H1 (cell line): Measurements from ENCODE around the gene MTCL3.

ENCODE experiments used
- CTCF ChIA-PET: fragments of 300-600 bp; sonication (Branson Sonifier 250); formaldehyde crosslinking; loops from one replicate; lab custom pipeline; 2021; ENCODE audit not compliant: partially characterized antibody; lab: Charles Lee
- POLR2A ChIA-PET: fragments of 300-600 bp; sonication (Branson Sonifier 250); formaldehyde crosslinking; loops from one replicate; lab custom pipeline; 2021; ENCODE audit warnings: inconsistent platforms; ENCODE audit not compliant: partially characterized antibody; lab: Charles Lee
- DNase-seq, 2 experiments: peaks; one replicate each; pipeline versions ENCODE4 v3.0.0 to v3.0.0-alpha.2; 2010 to 2022; ENCODE audit warnings: low spot score in 2 of 2, low read depth in 1 of 2, mixed read lengths in 1 of 2
- FAIRE-seq: peaks from 2 replicates; lab custom pipeline; 2011; peaks lifted over from hg19 to GRCh38; lab: Jason Lieb, UNC
- H2AFZ ChIP-seq: 2 replicates; pipeline ENCODE4 v1.8.1; 2012; ENCODE audit warnings: low read length, inconsistent platforms
- H2AK5ac ChIP-seq: 2 replicates; pipeline ENCODE4 v1.6.1; 2013; ENCODE audit warnings: low read depth, low read length
- H2BK120ac ChIP-seq: replicated peaks from 2 replicates; pipeline ENCODE3; 2013; ENCODE audit warnings: low read depth, low read length, inconsistent platforms
- H2BK12ac ChIP-seq: 2 replicates; pipeline ENCODE4 v1.6.1; 2013; ENCODE audit warnings: low read depth, low read length
- H2BK15ac ChIP-seq: 2 replicates; pipeline ENCODE4 v1.6.1; 2013; ENCODE audit warnings: low read length
- H2BK20ac ChIP-seq: 2 replicates; pipeline ENCODE4 v1.6.1; 2013; ENCODE audit warnings: low read length
- H2BK5ac ChIP-seq: 2 replicates; pipeline ENCODE4 v1.6.1; 2013; ENCODE audit warnings: low read depth, low read length
- H3K14ac ChIP-seq: 2 replicates; pipeline ENCODE4 v1.6.1; 2013; ENCODE audit warnings: inconsistent platforms; ENCODE audit not compliant: insufficient read length
- H3K18ac ChIP-seq: 2 replicates; pipeline ENCODE4 v1.6.1; 2013; ENCODE audit warnings: low read length; ENCODE audit errors: extremely low read depth
- H3K23ac ChIP-seq: 2 replicates; pipeline ENCODE4 v1.6.1; 2013; ENCODE audit warnings: inconsistent platforms; ENCODE audit not compliant: insufficient read length
- H3K23me2 ChIP-seq: 2 replicates; pipeline ENCODE4 v1.6.1; 2013; ENCODE audit warnings: low read depth, low read length
- H3K27ac ChIP-seq: 2 replicates; pipeline ENCODE4 v1.6.1; 2011; ENCODE audit warnings: low read depth, low read length, inconsistent platforms
- H3K27me3 ChIP-seq, 4 experiments: replicated peaks in 1 of 4; 1 replicate in 1 of 4; 2 replicates in 3 of 4; pipeline versions ENCODE4 v1.6.1 to v1.8.1; 2011 to 2013; ENCODE audit warnings: low read length in 3 of 4, mild to moderate bottlenecking in 3 of 4, inconsistent platforms in 2 of 4, mixed read lengths in 2 of 4, moderate library complexity in 1 of 4; ENCODE audit not compliant: control insufficient read depth in 3 of 4, insufficient read depth in 3 of 4; ENCODE audit errors: extremely low read depth in 1 of 4
- H3K36me3 ChIP-seq, 4 experiments: 2 replicates each; pipeline versions ENCODE4 v1.6.1 to v1.8.1; 2011 to 2013; ENCODE audit warnings: mild to moderate bottlenecking in 4 of 4, low read length in 3 of 4, moderate library complexity in 2 of 4, control low read depth in 1 of 4, inconsistent platforms in 1 of 4; ENCODE audit not compliant: insufficient read depth in 4 of 4, control insufficient read depth in 2 of 4
- H3K4ac ChIP-seq: replicated peaks from 2 replicates; pipeline ENCODE3; 2013; ENCODE audit warnings: low read length, low read depth, mixed read lengths, inconsistent platforms; ENCODE audit not compliant: insufficient read length
- H3K4me1 ChIP-seq, 4 experiments: replicated peaks in 1 of 4; 1 replicate in 1 of 4; 2 replicates in 3 of 4; pipeline versions ENCODE4 v1.6.1 to v1.8.1; 2011 to 2013; ENCODE audit warnings: low read length in 3 of 4, inconsistent platforms in 2 of 4, mixed read lengths in 1 of 4; ENCODE audit not compliant: insufficient read depth in 4 of 4, control insufficient read depth in 3 of 4
- H3K4me2 ChIP-seq, 2 experiments: 2 replicates each; pipeline versions ENCODE4 v1.6.1 to v1.8.1; 2011 to 2013; ENCODE audit warnings: low read depth in 2 of 2, low read length in 2 of 2, control low read depth in 1 of 2, inconsistent platforms in 1 of 2, mild to moderate bottlenecking in 1 of 2; ENCODE audit not compliant: insufficient read depth in 1 of 2
- H3K4me3 ChIP-seq, 4 experiments: fragments of 200-600, 300-600 bp in 1 of 4; sonication (generic), shearing (Covaris generic), sonication (Bioruptor Twin) in 1 of 4; 2 replicates each; pipeline versions ENCODE4 v1.5.1 to v1.8.1; 2011 to 2016; ENCODE audit warnings: low read length in 4 of 4, low read depth in 3 of 4, control low read depth in 2 of 4, inconsistent platforms in 2 of 4, mild to moderate bottlenecking in 2 of 4, mixed read lengths in 1 of 4, moderate library complexity in 1 of 4; ENCODE audit not compliant: insufficient read depth in 2 of 4; ENCODE audit errors: extremely low read depth in 1 of 4
- H3K56ac ChIP-seq: replicated peaks from 2 replicates; pipeline ENCODE3; 2013; ENCODE audit warnings: low read depth, mild to moderate bottlenecking, mixed read lengths, low read length, inconsistent platforms; ENCODE audit not compliant: insufficient read length
- H3K79me1 ChIP-seq: 2 replicates; pipeline ENCODE4 v1.6.1; 2013; ENCODE audit warnings: low read depth, low read length, control low read depth
- H3K79me2 ChIP-seq, 2 experiments: 2 replicates each; pipeline versions ENCODE4 v1.6.1 to v1.8.1; 2012 to 2013; ENCODE audit warnings: low read length in 2 of 2, mild to moderate bottlenecking in 2 of 2, inconsistent platforms in 1 of 2; ENCODE audit not compliant: insufficient read depth in 2 of 2, control insufficient read depth in 1 of 2
- H3K9ac ChIP-seq, 4 experiments: replicated peaks in 1 of 4; 1 replicate in 1 of 4; 2 replicates in 3 of 4; pipeline versions ENCODE4 v1.6.1 to v1.8.1; 2011 to 2013; ENCODE audit warnings: low read depth in 3 of 4, low read length in 3 of 4, control low read depth in 2 of 4, mild to moderate bottlenecking in 2 of 4, moderate library complexity in 2 of 4, inconsistent platforms in 1 of 4; ENCODE audit errors: extremely low read depth in 1 of 4
- H3K9me3 ChIP-seq, 2 experiments: 2 replicates each; pipeline versions ENCODE4 v1.6.1 to v1.8.1; 2012 to 2013; ENCODE audit warnings: mild to moderate bottlenecking in 2 of 2, moderate library complexity in 2 of 2, control low read depth in 1 of 2, inconsistent platforms in 1 of 2, low read depth in 1 of 2, low read length in 1 of 2, mixed read lengths in 1 of 2; ENCODE audit not compliant: insufficient read depth in 2 of 2
- H4K20me1 ChIP-seq, 2 experiments: replicated peaks in 1 of 2; 2 replicates each; pipeline versions ENCODE3 to v1.8.1; 2011 to 2013; ENCODE audit warnings: inconsistent platforms in 2 of 2, low read length in 2 of 2, mild to moderate bottlenecking in 1 of 2; ENCODE audit not compliant: insufficient read depth in 2 of 2, control insufficient read depth in 1 of 2
- H4K5ac ChIP-seq: 2 replicates; pipeline ENCODE4 v1.6.1; 2013; ENCODE audit warnings: low read length, low read depth, mixed read lengths, inconsistent platforms; ENCODE audit not compliant: insufficient read length
- H4K8ac ChIP-seq: 2 replicates; pipeline ENCODE4 v1.8.0; 2013; ENCODE audit warnings: mild to moderate bottlenecking, moderate library complexity, low read length, inconsistent platforms; ENCODE audit not compliant: insufficient read depth; ENCODE audit errors: extremely low read depth
- H4K91ac ChIP-seq: replicated peaks from 2 replicates; pipeline ENCODE3; 2013; ENCODE audit warnings: low read length, mixed read lengths, inconsistent platforms; ENCODE audit not compliant: insufficient read length
- EGR1 ChIP-seq: IDR thresholded peaks from 2 replicates; pipeline ENCODE4 v1.6.1; 2011; ENCODE audit warnings: low read depth, low read length, borderline replicate concordance
- HDAC6 ChIP-seq: IDR thresholded peaks from one replicate; pipeline ENCODE4 v1.7.1; 2012; ENCODE audit warnings: low read depth, mild to moderate bottlenecking, inconsistent platforms, low read length, moderate library complexity
- JUN ChIP-seq: IDR thresholded peaks from 2 replicates; pipeline ENCODE4 v1.6.1; 2011; ENCODE audit warnings: low read depth, mild to moderate bottlenecking, improper control_type of control experiment, low read length
- MAFK ChIP-seq: IDR thresholded peaks from 2 replicates; pipeline ENCODE4 v1.6.1; 2012; ENCODE audit warnings: low read depth, mild to moderate bottlenecking, improper control_type of control experiment, low read length
- PHF8 ChIP-seq: fragments of 200-600 bp; sonication (generic); conservative IDR thresholded peaks from 2 replicates; pipeline ENCODE4 v1.7.1; 2012; ENCODE audit warnings: low read depth, mild to moderate bottlenecking, inconsistent platforms, low read length, moderate library complexity
- POU5F1 ChIP-seq: IDR thresholded peaks from 2 replicates; pipeline ENCODE4 v1.6.1; 2011; ENCODE audit warnings: low read depth, mild to moderate bottlenecking, low read length, moderate library complexity
- RBBP5 ChIP-seq: IDR thresholded peaks from 2 replicates; pipeline ENCODE4 v1.7.1; 2012; ENCODE audit warnings: low read depth, mild to moderate bottlenecking, inconsistent platforms, low read length, moderate library complexity, borderline replicate concordance
- RFX5 ChIP-seq: IDR thresholded peaks from 2 replicates; pipeline ENCODE4 v1.6.1; 2011; ENCODE audit warnings: low read depth, low read length, improper control_type of control experiment, borderline replicate concordance
- RXRA ChIP-seq: IDR thresholded peaks from 2 replicates; pipeline ENCODE4 v1.6.1; 2011; ENCODE audit warnings: low read depth, mild to moderate bottlenecking, low read length, moderate library complexity; ENCODE audit not compliant: insufficient read depth
- TEAD4 ChIP-seq: IDR thresholded peaks from 2 replicates; pipeline ENCODE4 v1.6.1; 2012; ENCODE audit warnings: low read depth, low read length, inconsistent platforms, mixed read lengths
- YY1 ChIP-seq: IDR thresholded peaks from 2 replicates; pipeline ENCODE4 v1.6.1; 2011; ENCODE audit warnings: low read depth, mild to moderate bottlenecking, low read length
- WGBS, 2 experiments: shearing (Covaris generic) in 1 of 2; methylation state at CpG; one replicate each; pipeline versions ENCODE4 v1.1.6 to v1.1.7; 2013 to 2015; ENCODE audit warnings: low lambda C conversion rate in 2 of 2, mixed read lengths in 2 of 2, inconsistent platforms in 1 of 2, low coverage in 1 of 2, missing lambda C conversion rate in 1 of 2; ENCODE audit not compliant: insufficient replicate concordance in 2 of 2, insufficient coverage in 1 of 2, insufficient read length in 1 of 2; ENCODE audit errors: extremely low coverage in 1 of 2, missing lambda C conversion rate in 1 of 2; 5-methylcytosine and 5-hydroxymethylcytosine counted together
- TF ChIP-seq, protein P1 (sequence below): IDR thresholded peaks from 2 replicates; pipeline ENCODE4 v1.6.1; 2012; ENCODE audit warnings: low read length, inconsistent platforms

Gene MTCL3

DNA sequence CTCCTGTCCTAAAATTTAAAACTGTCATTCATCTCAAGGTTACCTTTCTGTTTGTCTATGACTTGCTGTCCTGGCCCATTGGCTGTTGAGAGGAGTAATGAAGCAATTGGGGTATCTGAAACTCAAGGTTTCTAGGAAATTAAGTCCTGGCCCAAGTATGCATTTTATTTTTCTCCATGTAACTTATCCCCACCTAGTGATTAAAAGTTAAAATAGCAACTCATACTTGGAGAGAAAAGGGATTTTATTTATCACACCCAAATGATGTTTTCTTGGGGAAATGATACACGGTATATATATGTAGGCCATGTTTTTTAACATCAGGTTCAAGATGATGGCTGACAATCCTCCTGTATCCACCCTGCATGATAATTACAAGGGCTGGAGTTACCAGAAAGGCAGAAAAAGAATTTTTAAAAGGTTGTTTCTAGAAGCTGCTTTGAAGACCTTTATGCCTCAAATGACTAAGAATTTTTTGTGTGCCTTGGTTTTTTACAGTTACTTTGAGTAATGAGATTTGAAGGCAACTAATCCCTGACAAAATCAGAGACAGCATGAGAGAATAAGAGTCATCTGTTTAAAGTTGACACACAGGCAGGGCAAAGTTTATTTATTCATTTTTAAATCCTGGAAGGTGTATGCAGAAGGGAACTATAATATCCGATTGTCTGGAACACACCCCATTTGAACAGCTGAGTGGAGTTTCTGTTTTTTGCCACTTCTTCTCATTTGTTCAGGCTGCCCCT is 28.9 kb upstream of the MTCL3 start:
- ChIA-PET CTCF (interaction anchor here (0.6 to 9.3 kb wide), 20 partner anchors 9 to 360 kb away, joined by 3 to 81 read pairs (median 6); partner anchors contain the start of genes KIAA0408 and MTCL3), POLR2A (no interaction called here)
- H4K91ac ChIP-seq, result no peak overlapping the region
- no peak overlapping the region for H2BK120ac ChIP-seq
- no peak overlapping the region for H3K27ac ChIP-seq
- H3K23me2 ChIP-seq, result no peaks in the 10 kb centered on the region
- no peaks in the 10 kb centered on the region for H3K79me2 ChIP-seq
- no peak overlapping the region for H3K4ac ChIP-seq
- H3K18ac ChIP-seq, result no peak overlapping the region
- no peak overlapping the region for H3K56ac ChIP-seq
- no peak overlapping the region for H4K8ac ChIP-seq
- no peak overlapping the region for H2BK15ac ChIP-seq
- peaks cover 0 to 1% (median 0%) of the 10 kb centered on the region in 4 experiments; a peak in 1 of 7 replicates for H3K27me3 ChIP-seq
- DNase-seq, result no peak
- H2BK5ac ChIP-seq, result no peak overlapping the region
- no peak overlapping the region for H3K4me2 ChIP-seq
- H4K20me1 ChIP-seq, result no peaks in the 10 kb centered on the region
- no peaks in the 10 kb centered on the region for H3K79me1 ChIP-seq
- no peak overlapping the region for H3K4me3 ChIP-seq
- 87% methylated on average over 2 of the region's 2 CpGs; no CpG with 5 or more reads in 1 of the 2 experiments for WGBS, 2 experiments
- no peak overlapping the region for H2BK12ac ChIP-seq
- H3K23ac ChIP-seq, result no peak overlapping the region
- H3K9me3 ChIP-seq, result no peaks in the 10 kb centered on the region
- no peak overlapping the region for H2AK5ac ChIP-seq
- no peak overlapping the region for H4K5ac ChIP-seq
- H3K36me3 ChIP-seq, result no peaks in the 10 kb centered on the region
- H3K4me1 ChIP-seq, result no peaks in the 10 kb centered on the region
- no peak for FAIRE-seq
- H3K14ac ChIP-seq, result no peak overlapping the region
- no peak overlapping the region for H2AFZ ChIP-seq
- no peak overlapping the region for H3K9ac ChIP-seq
- no peak overlapping the region for H2BK20ac ChIP-seq
- TF ChIP-seq TEAD4 (no peak), POU5F1 (no peak), HDAC6 (no peak), RBBP5 (no peak), JUN (no peak), MAFK (no peak), PHF8 (no peak), YY1 (no peak), RXRA (no peak), RFX5 (no peak), EGR1 (no peak)
- TF ChIP-seq, protein P1, sequence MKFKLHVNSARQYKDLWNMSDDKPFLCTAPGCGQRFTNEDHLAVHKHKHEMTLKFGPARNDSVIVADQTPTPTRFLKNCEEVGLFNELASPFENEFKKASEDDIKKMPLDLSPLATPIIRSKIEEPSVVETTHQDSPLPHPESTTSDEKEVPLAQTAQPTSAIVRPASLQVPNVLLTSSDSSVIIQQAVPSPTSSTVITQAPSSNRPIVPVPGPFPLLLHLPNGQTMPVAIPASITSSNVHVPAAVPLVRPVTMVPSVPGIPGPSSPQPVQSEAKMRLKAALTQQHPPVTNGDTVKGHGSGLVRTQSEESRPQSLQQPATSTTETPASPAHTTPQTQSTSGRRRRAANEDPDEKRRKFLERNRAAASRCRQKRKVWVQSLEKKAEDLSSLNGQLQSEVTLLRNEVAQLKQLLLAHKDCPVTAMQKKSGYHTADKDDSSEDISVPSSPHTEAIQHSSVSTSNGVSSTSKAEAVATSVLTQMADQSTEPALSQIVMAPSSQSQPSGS, result no peak
